Measurements from ENCODE around the gene SPIRE2. TPM values are rescaled to one million over a fixed set of nuclear protein-coding genes. Genes with fewer than 3 reads are reported as not detected.

SPIRE2 gene
- total RNA-seq, 1 experiment from 2014 or later, result 21.7 TPM

- intact Hi-C loops (cut with micrococcal nuclease; ENCODE audit: unreplicated experiment), result no loop called here
- Histone ChIP-seq H3K9me3 (ENCODE audit: control insufficient read depth, insufficient read depth, low read depth, low read length) (no peaks in the 10 kb centered on the region), H3K36me3 (ENCODE audit: control insufficient read depth, insufficient read depth, low read length) (no peaks in the 10 kb centered on the region; the same call in 1 of the 2 replicates), H3K27me3 (ENCODE audit: control insufficient read depth, insufficient read depth, low read length) (no peaks in the 10 kb centered on the region), H3K27ac (ENCODE audit: low read length) (no peak overlapping the region), H3K4me1 (ENCODE audit: control insufficient read depth, insufficient read depth, low read length) (peaks cover 3% of the 10 kb centered on the region; the same call in 1 of the 2 replicates), H3K4me3 (ENCODE audit: low read depth in 2 of 2, low read length in 2 of 2) (no peak overlapping the region)
- no peak for TF ChIP-seq SIN3A (IDR thresholded peaks at IDR 0.05; ENCODE audit: borderline replicate concordance, insufficient read depth, low read depth, low read length)
- ATAC-seq (no peak), DNase-seq (ENCODE audit: low read depth, low spot score) (no peak)
- BruUV-seq (replicated peaks), result no TSS peak
- in situ Hi-C loops (cut with HindIII; ENCODE audit: low pct_unique_long_range_greater_than_20kb, low sequenced_read_pairs), result no loop called here
- ChIA-PET POLR2A (interaction anchor here (0.7 kb wide), 1 partner anchor 63 kb away, joined by 4 read pairs; no protein-coding TSS in a partner anchor), CTCF (no interaction called here)
Observed at GRCh38 chr16:89870440-89870839, 42.2 kb downstream of the SPIRE2 start.

- H3K4me1 ChIP-seq (ENCODE audit: control insufficient read depth, insufficient read depth, low read length), result peaks cover 3% of the 10 kb centered on the region; the same call in 1 of the 2 replicates
- DNase-seq (ENCODE audit: low read depth, low spot score), result no peak
- no peak overlapping the region for H3K4me3 ChIP-seq (ENCODE audit: low read depth in 2 of 2, low read length in 2 of 2)
- no peaks in the 10 kb centered on the region for H3K27me3 ChIP-seq (ENCODE audit: control insufficient read depth, insufficient read depth, low read length)
- TF ChIP-seq REST (IDR thresholded peaks at IDR 0.05; ENCODE audit: insufficient read depth in 1 of 2, low read depth in 2 of 2, low read length in 1 of 2) (no peak), TCF7L2 (IDR thresholded peaks at IDR 0.05; ENCODE audit: low read depth, low read length) (no peak), POLR2AphosphoS5 (IDR thresholded peaks at IDR 0.05; ENCODE audit: low read depth, low read length) (no peak), SIN3A (IDR thresholded peaks at IDR 0.05; ENCODE audit: borderline replicate concordance, insufficient read depth, low read depth, low read length) (no peak), CTCF (IDR thresholded peaks at IDR 0.05) (no peak)
- ChIA-PET POLR2A (no interaction called here), CTCF (no interaction called here)
- intact Hi-C loops (cut with micrococcal nuclease; ENCODE audit: unreplicated experiment), result no loop called here
- no peaks in the 10 kb centered on the region for H3K9me3 ChIP-seq (ENCODE audit: control insufficient read depth, insufficient read depth, low read depth, low read length)
- peaks cover 4% of the 10 kb centered on the region for H3K36me3 ChIP-seq (ENCODE audit: control insufficient read depth, insufficient read depth, low read length)
- TSS peak; percentile 85 for BruUV-seq (replicated peaks)
- no peak for ATAC-seq
- in situ Hi-C loops (cut with HindIII; ENCODE audit: low pct_unique_long_range_greater_than_20kb, low sequenced_read_pairs), result no loop called here
- H3K27ac ChIP-seq (ENCODE audit: low read length), result no peak overlapping the region
Observed at GRCh38 chr16:89871895-89872294, 43.6 kb downstream of the SPIRE2 start.

All from Panc1 (cell line).